Nephron progenitor cell (in vitro differentiated cells): ENCODE data around the gene GARRE1.
A peak's percentile ranks its signal among the peaks of the same experiment; 100 is the strongest.

Source experiments
- DNase-seq: peaks from one replicate; pipeline ENCODE4 v3.0.0; 2021
- H3K27ac Mint-ChIP-seq: 2 replicates; pipeline ENCODE4 v1.8.0; 2021; ENCODE audit warnings: mild to moderate bottlenecking, moderate library complexity, mixed read lengths
- H3K27me3 Mint-ChIP-seq: 2 replicates; pipeline ENCODE4 v1.8.0; 2021; ENCODE audit warnings: mild to moderate bottlenecking, low read depth, mixed read lengths; ENCODE audit not compliant: poor library complexity
- H3K36me3 Mint-ChIP-seq: 2 replicates; pipeline ENCODE4 v1.8.0; 2021; ENCODE audit warnings: low read depth, mixed read lengths
- H3K4me1 Mint-ChIP-seq: 2 replicates; pipeline ENCODE4 v1.8.0; 2021; ENCODE audit warnings: mixed read lengths
- H3K4me3 Mint-ChIP-seq: 2 replicates; pipeline ENCODE4 v1.8.0; 2021; ENCODE audit warnings: mild to moderate bottlenecking, moderate library complexity, mixed read lengths
- H3K9me3 Mint-ChIP-seq: 2 replicates; pipeline ENCODE4 v1.8.0; 2021; ENCODE audit warnings: mild to moderate bottlenecking, moderate library complexity, mixed read lengths
- TF ChIP-seq, protein P1 (sequence below): fragments of 200-600 bp; sonication (generic); IDR thresholded peaks from 2 replicates; pipeline ENCODE4 v1.5.0; 2021; ENCODE audit warnings: antibody characterized with exemption

Gene GARRE1

DNA sequence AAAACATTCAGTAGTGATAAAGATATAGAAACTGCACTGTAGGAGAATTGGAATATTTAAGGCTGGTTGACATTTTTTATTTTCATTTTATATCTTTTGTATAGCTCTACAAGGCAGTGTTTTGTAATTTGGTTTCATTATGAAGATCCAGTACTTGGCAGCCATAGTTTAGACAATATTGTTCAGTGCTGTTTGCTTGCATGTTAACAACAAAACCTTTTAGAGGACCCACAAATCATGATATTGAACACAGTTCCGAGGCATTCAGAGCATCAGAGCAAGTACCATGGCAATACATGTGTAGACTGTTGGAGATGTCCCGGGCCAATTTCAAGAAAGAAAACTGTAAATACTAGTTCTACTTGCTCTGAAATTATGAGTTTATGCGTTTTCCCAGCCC is 25.6 kb upstream of the GARRE1 start:
- H3K4me3 Mint-ChIP-seq: no peak overlapping the region
- TF ChIP-seq, protein P1, sequence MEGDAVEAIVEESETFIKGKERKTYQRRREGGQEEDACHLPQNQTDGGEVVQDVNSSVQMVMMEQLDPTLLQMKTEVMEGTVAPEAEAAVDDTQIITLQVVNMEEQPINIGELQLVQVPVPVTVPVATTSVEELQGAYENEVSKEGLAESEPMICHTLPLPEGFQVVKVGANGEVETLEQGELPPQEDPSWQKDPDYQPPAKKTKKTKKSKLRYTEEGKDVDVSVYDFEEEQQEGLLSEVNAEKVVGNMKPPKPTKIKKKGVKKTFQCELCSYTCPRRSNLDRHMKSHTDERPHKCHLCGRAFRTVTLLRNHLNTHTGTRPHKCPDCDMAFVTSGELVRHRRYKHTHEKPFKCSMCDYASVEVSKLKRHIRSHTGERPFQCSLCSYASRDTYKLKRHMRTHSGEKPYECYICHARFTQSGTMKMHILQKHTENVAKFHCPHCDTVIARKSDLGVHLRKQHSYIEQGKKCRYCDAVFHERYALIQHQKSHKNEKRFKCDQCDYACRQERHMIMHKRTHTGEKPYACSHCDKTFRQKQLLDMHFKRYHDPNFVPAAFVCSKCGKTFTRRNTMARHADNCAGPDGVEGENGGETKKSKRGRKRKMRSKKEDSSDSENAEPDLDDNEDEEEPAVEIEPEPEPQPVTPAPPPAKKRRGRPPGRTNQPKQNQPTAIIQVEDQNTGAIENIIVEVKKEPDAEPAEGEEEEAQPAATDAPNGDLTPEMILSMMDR: no peak
- no peak for DNase-seq
- H3K27ac Mint-ChIP-seq: no peak overlapping the region
- H3K27me3 Mint-ChIP-seq: no peaks in the 10 kb centered on the region
- H3K4me1 Mint-ChIP-seq: no peaks in the 10 kb centered on the region
- peaks cover 68% of the 10 kb centered on the region for H3K36me3 Mint-ChIP-seq
- H3K9me3 Mint-ChIP-seq: no peaks in the 10 kb centered on the region

DNA sequence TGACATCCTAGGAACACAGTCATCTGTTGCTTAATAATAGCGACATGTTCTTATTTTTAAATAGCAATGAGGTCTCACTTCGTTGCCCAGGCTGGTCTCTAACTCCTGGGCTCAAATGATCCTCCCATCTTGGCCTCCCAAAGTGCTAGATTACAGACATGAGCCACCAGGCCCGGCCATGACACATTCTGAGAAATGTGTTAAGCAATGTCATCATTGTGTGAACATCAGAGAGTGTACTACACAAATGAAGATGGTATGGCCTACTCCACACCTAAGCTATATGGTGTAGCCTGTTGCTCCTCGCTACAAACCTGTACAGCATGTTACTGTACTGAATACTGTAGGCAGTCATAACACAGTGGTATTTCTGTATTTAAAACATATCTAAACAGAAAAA is 24.6 kb upstream of the GARRE1 start:
- DNase-seq: no peak
- Mint-ChIP-seq H3K4me1 (no peaks in the 10 kb centered on the region), H3K4me3 (no peak overlapping the region), H3K27me3 (no peaks in the 10 kb centered on the region), H3K9me3 (no peaks in the 10 kb centered on the region), H3K36me3 (peaks cover 67% of the 10 kb centered on the region), H3K27ac (peak overlapping the region; percentile 59)
- TF ChIP-seq, protein P1: no peak

DNA sequence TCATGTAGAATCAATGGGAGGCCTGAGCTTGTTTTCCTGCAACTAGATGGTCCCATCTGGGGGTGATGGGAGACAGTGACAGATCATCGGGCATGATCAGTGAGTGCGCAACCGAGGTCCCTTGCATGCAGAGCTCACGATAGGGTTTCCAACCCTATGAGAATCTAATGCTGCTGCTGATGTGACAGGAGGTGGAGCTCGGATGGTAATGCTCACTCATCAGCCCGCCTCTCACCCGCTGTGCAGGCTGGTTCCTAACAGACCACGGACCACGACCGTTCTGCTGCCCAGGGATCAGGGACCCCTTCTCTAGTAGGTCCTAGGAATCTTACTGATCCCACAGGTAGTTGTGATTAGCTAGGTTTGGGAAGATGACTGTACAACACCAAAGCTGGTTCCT is 23.5 kb upstream of the GARRE1 start:
- Mint-ChIP-seq H3K36me3 (peaks cover 64% of the 10 kb centered on the region), H3K27ac (peak overlapping the region; percentile 45)
- TF ChIP-seq, protein P1: no peak

DNA sequence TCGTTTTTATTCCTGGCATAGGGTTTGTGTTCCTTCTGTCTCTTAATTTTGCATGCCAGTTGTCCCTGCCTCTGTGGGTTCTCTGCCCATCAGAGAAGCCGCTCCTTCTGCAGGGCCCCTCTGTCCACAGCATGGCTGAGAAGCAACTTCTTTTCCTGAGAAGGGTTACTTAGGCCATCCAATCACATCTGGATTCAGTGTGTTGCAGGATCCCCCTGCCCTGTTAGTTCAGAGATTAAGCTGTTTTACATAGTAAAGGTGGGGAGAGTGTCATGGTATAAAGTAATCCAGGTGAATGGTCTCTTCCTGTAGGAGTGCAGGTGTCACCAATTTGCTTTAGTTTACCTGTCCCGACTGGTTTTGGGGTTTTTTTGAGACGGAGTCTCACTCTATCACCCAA is 22.9 kb upstream of the GARRE1 start:
- Mint-ChIP-seq H3K4me3 (no peak overlapping the region), H3K27ac (no peak overlapping the region), H3K4me1 (peaks cover 5% of the 10 kb centered on the region)

More for the DNA sequence above, 23.5 kb upstream of the GARRE1 start:
- DNase-seq: no peak
- H3K9me3 Mint-ChIP-seq: no peaks in the 10 kb centered on the region
- H3K4me3 Mint-ChIP-seq: no peak overlapping the region
- no peaks in the 10 kb centered on the region for H3K4me1 Mint-ChIP-seq
- H3K27me3 Mint-ChIP-seq: no peaks in the 10 kb centered on the region

DNA sequence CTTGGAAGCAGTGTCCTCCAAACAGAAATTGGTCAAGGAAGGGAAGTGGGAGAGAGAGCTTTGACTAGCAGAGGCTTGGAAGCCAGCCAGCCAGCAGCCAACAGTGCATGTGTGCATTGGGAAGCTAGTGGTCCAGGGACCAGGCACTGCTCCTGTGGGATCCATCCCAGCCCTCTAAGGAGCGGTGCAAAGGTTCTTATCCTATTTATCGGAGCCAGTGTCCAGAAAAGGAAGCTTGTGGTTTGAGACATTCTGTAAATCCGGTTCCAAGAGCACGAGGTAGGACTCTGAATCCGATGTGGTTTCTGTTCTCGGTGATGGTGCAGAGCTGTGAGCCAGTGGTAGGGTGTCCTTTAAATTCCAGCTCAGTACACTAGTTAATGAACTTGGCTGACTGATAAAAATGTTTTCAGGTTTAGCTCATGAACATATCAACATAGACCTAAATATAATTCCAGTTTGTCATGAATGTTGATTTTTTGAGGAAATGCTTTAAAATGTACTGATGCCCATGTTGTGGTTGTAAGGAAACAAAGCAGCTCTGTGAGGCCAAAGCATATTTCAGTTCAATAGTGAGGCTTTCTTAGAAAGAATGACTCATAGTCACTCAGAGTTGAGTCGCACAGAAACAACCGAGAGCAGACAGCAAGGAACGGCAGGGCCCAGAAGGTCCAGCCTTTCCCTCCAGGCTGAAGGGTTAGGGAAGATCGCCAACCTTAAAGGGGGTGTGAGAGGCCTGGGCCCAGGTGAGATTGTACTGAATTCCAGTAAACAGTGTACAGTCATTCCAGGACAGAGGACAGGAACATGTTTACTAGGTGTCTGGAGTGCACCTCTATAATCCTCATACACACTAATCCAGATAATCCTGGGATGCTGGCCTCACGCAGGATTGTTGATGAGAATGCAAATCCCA is 21.5 kb upstream of the GARRE1 start:
- Mint-ChIP-seq H3K27ac (peak overlapping the region; percentile 49), H3K27me3 (no peaks in the 10 kb centered on the region), H3K9me3 (no peaks in the 10 kb centered on the region), H3K36me3 (peaks cover 57% of the 10 kb centered on the region), H3K4me3 (no peak overlapping the region), H3K4me1 (peaks cover 5% of the 10 kb centered on the region)
- DNase-seq: no peak
- TF ChIP-seq, protein P1: no peak

More for the DNA sequence above, 22.9 kb upstream of the GARRE1 start:
- DNase-seq: no peak
- Mint-ChIP-seq H3K27me3 (no peaks in the 10 kb centered on the region), H3K9me3 (no peaks in the 10 kb centered on the region), H3K36me3 (peaks cover 64% of the 10 kb centered on the region)
- TF ChIP-seq, protein P1: no peak

DNA sequence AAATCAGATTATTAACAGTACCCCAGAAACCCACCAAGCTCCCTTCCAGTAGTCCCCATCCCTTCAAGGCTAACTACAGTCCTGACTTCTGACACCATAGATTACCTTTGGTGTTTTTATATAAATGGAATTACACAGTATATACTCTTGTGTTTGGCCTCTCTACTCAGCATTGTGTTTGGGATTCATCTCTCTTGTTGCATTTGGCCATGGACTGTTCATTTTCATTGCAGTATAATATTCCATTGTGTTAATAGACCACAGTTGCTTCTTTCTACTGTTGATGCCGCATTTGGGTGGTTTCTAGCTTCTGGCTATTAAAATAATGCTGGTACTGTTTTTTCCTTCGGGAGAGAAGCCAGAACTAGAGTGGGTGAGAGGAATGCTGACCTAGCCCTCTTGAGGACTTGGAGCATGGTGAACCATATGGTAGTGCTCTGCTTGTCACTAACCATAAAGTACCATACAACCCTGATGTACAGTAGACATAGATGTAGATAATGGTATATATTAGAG is 18.9 kb upstream of the GARRE1 start:
- peaks cover 5% of the 10 kb centered on the region for H3K4me1 Mint-ChIP-seq
- no peaks in the 10 kb centered on the region for H3K9me3 Mint-ChIP-seq
- no peaks in the 10 kb centered on the region for H3K27me3 Mint-ChIP-seq
- H3K4me3 Mint-ChIP-seq: no peak overlapping the region
- no peak overlapping the region for H3K27ac Mint-ChIP-seq
- TF ChIP-seq, protein P1: no peak
- peaks cover 44% of the 10 kb centered on the region for H3K36me3 Mint-ChIP-seq
- no peak for DNase-seq
